Measurements from ENCODE around the gene PITPNB.

- TF ChIP-seq CTCF (IDR thresholded peaks at IDR 0.05) = no peak
- TF ChIP-seq POLR2A (IDR thresholded peaks at IDR 0.05) = no peak
- TF ChIP-seq POLR2AphosphoS5 (IDR thresholded peaks at IDR 0.05) = peak in 2 of 4 donors; percentile 24 to 33
These were observed 37.6 kb downstream of the PITPNB start for GRCh38 chr22:27881421-27881820.

All from sigmoid colon (tissue), 4 donors.